GM12878 (cell line): ENCODE measurements around the gene METTL17. TPM values are rescaled to one million over a fixed set of nuclear protein-coding genes. Genes with fewer than 3 reads are reported as not detected.

Experiments
- ATAC-seq: fragments of 200-7000 bp; cut with Tn5 transposase; 3 replicates; pipeline ENCODE4 v1.9.1; 2020; ENCODE audit warnings: mild to moderate bottlenecking, moderate library complexity
- BruUV-seq: library from RNA; stranded (reverse); fragments of 400-500 nt; replicated peaks from 2 replicates; lab custom pipeline; 2021; lab: Mats Ljungman, UMichigan
- CTCF ChIA-PET: fragments of 300-600 bp; sonication (Branson Sonifier 250); formaldehyde crosslinking; extraction: SDS; loops from one replicate; lab custom pipeline; 2021; ENCODE audit warnings: inconsistent platforms; lab: Yijun Ruan, JAX
- POLR2A ChIA-PET: fragments of 350-600 bp; formaldehyde crosslinking; extraction: SDS; loops from one replicate; lab custom pipeline; 2021; ENCODE audit warnings: inconsistent platforms; lab: Charles Lee
- RAD21 ChIA-PET: fragments of 300-600 bp; sonication (Branson Sonifier 250); formaldehyde crosslinking; loops from one replicate; lab custom pipeline; 2023; ENCODE audit warnings: antibody characterized with exemption; ENCODE audit not compliant: unreplicated experiment; lab: Charles Lee
- SMC1A ChIA-PET: fragments of 300-600 bp; sonication (Branson Sonifier 250); formaldehyde crosslinking; loops from one replicate; lab custom pipeline; 2023; ENCODE audit not compliant: unreplicated experiment, uncharacterized antibody; lab: Charles Lee
- DNase-seq: peaks from one replicate; pipeline ENCODE4 v3.0.0-alpha.2; 2011; ENCODE audit warnings: low read depth, low spot score
- FAIRE-seq: peaks from 3 replicates; lab custom pipeline; 2011; peaks lifted over from hg19 to GRCh38; lab: Jason Lieb, UNC
- H2AFZ ChIP-seq: 2 replicates; pipeline ENCODE4 v1.6.0; 2011; ENCODE audit warnings: low read depth, low read length, control low read depth; ENCODE audit not compliant: control insufficient read depth
- H3K27ac ChIP-seq: 2 replicates; pipeline ENCODE4 v1.5.1; 2011; ENCODE audit warnings: control low read depth; ENCODE audit not compliant: control insufficient read depth, insufficient read depth
- H3K27me3 ChIP-seq, 2 experiments: replicated peaks in 1 of 2; 2 replicates each; pipeline versions ENCODE4 v1.6.0 to v1.6.1; 2011; ENCODE audit warnings: low read length in 1 of 2; ENCODE audit not compliant: control insufficient read depth in 2 of 2, insufficient read depth in 2 of 2
- H3K36me3 ChIP-seq, 2 experiments: 2 replicates each; pipeline ENCODE4 v1.5.1; 2011; ENCODE audit warnings: low read length in 1 of 2; ENCODE audit not compliant: control insufficient read depth in 2 of 2, insufficient read depth in 2 of 2
- H3K4me1 ChIP-seq: 2 replicates; pipeline ENCODE4 v1.6.1; 2011; ENCODE audit warnings: mild to moderate bottlenecking, low read length, moderate library complexity, mixed read lengths; ENCODE audit not compliant: control insufficient read depth, insufficient read depth
- H3K4me2 ChIP-seq: 2 replicates; pipeline ENCODE4 v1.6.0; 2011; ENCODE audit warnings: control low read depth; ENCODE audit not compliant: control insufficient read depth, insufficient read depth
- H3K4me3 ChIP-seq: fragments of 200-600 bp; sonication (generic); 2 replicates; pipeline ENCODE4 v1.5.1; 2016
- H3K79me2 ChIP-seq: 2 replicates; pipeline ENCODE4 v1.6.0; 2011; ENCODE audit warnings: low read length; ENCODE audit not compliant: control insufficient read depth, insufficient read depth
- H3K9ac ChIP-seq: 2 replicates; pipeline ENCODE4 v1.8.0; 2011; ENCODE audit warnings: low read length, control low read depth, mixed read lengths; ENCODE audit not compliant: control insufficient read depth, insufficient read depth
- H3K9me3 ChIP-seq: replicated peaks from 3 replicates; pipeline ENCODE4 v1.5.1; 2011; ENCODE audit warnings: mild to moderate bottlenecking, low read length; ENCODE audit not compliant: control insufficient read depth, insufficient read depth
- H4K20me1 ChIP-seq: 2 replicates; pipeline ENCODE4 v1.6.0; 2011; ENCODE audit not compliant: control insufficient read depth, insufficient read depth
- CBX5 ChIP-seq: sonication (generic); IDR thresholded peaks from 2 replicates; pipeline ENCODE4 v1.6.1; 2016; ENCODE audit warnings: low read depth, moderate library complexity, mild to moderate bottlenecking, inconsistent platforms
- CEBPB ChIP-seq, 2 experiments: fragments of 150-350 bp in 1 of 2; IDR thresholded peaks; 2 replicates each; pipeline ENCODE4 v1.6.1; 2012 to 2014; ENCODE audit warnings: low read depth in 2 of 2, low read length in 2 of 2, borderline replicate concordance in 1 of 2, inconsistent platforms in 1 of 2
- EED ChIP-seq: sonication (generic); IDR thresholded peaks from 2 replicates; pipeline ENCODE4 v1.6.1; 2016; ENCODE audit warnings: antibody characterized with exemption, low read depth
- FOXK2 ChIP-seq: fragments of 450-650 bp; IDR thresholded peaks from 2 replicates; pipeline ENCODE4 v1.6.1; 2017; ENCODE audit warnings: mild to moderate bottlenecking, moderate library complexity
- GABPA ChIP-seq: IDR thresholded peaks from 2 replicates; pipeline ENCODE4 v1.6.1; 2014; ENCODE audit warnings: antibody characterized with exemption, low read depth, mild to moderate bottlenecking, inconsistent platforms
- IRF5 ChIP-seq: fragments of 450-650 bp; IDR thresholded peaks from 2 replicates; pipeline ENCODE4 v1.6.1; 2017; ENCODE audit warnings: borderline replicate concordance
- MEF2B ChIP-seq: fragments of 450-650 bp; IDR thresholded peaks from 2 replicates; pipeline ENCODE4 v1.6.1; 2018; ENCODE audit warnings: mild to moderate bottlenecking, moderate library complexity; ENCODE audit not compliant: partially characterized antibody, poor library complexity, severe bottlenecking
- RCOR1 ChIP-seq: conservative IDR thresholded peaks from 2 replicates; pipeline ENCODE4 v1.6.1; 2012; ENCODE audit warnings: low read depth, low read length, improper control_type of control experiment
- SUZ12 ChIP-seq: fragments of 200-600 bp; sonication (generic); IDR thresholded peaks from one replicate; pipeline ENCODE4 v1.6.1; 2018; ENCODE audit warnings: antibody characterized with exemption, mild to moderate bottlenecking; ENCODE audit not compliant: unreplicated experiment
- ZNF217 ChIP-seq: fragments of 450-650 bp; IDR thresholded peaks from 2 replicates; pipeline ENCODE4 v1.6.1; 2017; ENCODE audit warnings: antibody characterized with exemption, mild to moderate bottlenecking
- WGBS: methylation state at CpG from one replicate; pipeline ENCODE4 v1.1.6; 2016; ENCODE audit warnings: low lambda C conversion rate; ENCODE audit not compliant: insufficient replicate concordance, insufficient coverage; ENCODE audit errors: missing lambda C conversion rate; 5-methylcytosine and 5-hydroxymethylcytosine counted together
- in situ Hi-C: fragments of 300-500 bp; cut with MboI; formaldehyde crosslinking; loops from 9 replicates; pipeline ENCODE4 v1.14.3; 2018; ENCODE audit warnings: mixed read lengths
- intact Hi-C: fragments of 100-400 bp; cut with micrococcal nuclease; formaldehyde crosslinking; loops from one replicate; pipeline ENCODE4 v1.14.2; 2022; ENCODE audit not compliant: unreplicated experiment
- polyA plus RNA-seq, 11 experiments: library from polyadenylated mRNA; depleted of rRNA in 4 of 11; unstranded in 6 of 11; stranded (reverse) in 5 of 11; fragments of >200 nt; fragmentation: Nextera tagmentation in 4 of 11; fragmentation: Illumina TruSeq in 1 of 11; extraction: Ambion mirVana in 4 of 11; extraction: Trizol in 1 of 11; gene quantifications; 1 replicate in 1 of 11; 2 replicates in 10 of 11; pipeline versions ENCODE4 v1.2.1 to v1.2.3, GENCODE V29; 2011 to 2016; ENCODE audit warnings: inconsistent platforms in 2 of 11, missing spikeins in 2 of 11, low read depth in 1 of 11
- total RNA-seq, 4 experiments: library from RNA; depleted of rRNA in 3 of 4; stranded (reverse); fragments of >200 nt in 3 of 4; fragmentation: Illumina TruSeq in 1 of 4; extraction: Trizol in 1 of 4; gene quantifications; 2 replicates each; pipeline versions ENCODE4 v1.2.1 to v1.2.3, GENCODE V29; 2013 to 2021
- TF ChIP-seq, protein P1 (sequence below): fragments of 450-650 bp; IDR thresholded peaks from 2 replicates; pipeline ENCODE4 v1.6.1; 2017; ENCODE audit warnings: low read depth, mild to moderate bottlenecking, moderate library complexity

Gene METTL17
- total and polyA plus RNA-seq, 10 of the 15 experiments (the other 5 are each of a cell fraction or from before 2014, with no cell fraction given), result 70.4 to 130 (median 97.5) TPM

- TF ChIP-seq FOXK2 (no peak), RCOR1 (no peak), SUZ12 (no peak), CEBPB (IDR thresholded peaks at IDR 0.05; ENCODE audit: borderline replicate concordance in 1 of 2, low read depth in 2 of 2, low read length in 2 of 2) (no peak), ZNF217 (no peak), MEF2B (no peak), CBX5 (no peak), GABPA (no peak)
- TF ChIP-seq, protein P1, sequence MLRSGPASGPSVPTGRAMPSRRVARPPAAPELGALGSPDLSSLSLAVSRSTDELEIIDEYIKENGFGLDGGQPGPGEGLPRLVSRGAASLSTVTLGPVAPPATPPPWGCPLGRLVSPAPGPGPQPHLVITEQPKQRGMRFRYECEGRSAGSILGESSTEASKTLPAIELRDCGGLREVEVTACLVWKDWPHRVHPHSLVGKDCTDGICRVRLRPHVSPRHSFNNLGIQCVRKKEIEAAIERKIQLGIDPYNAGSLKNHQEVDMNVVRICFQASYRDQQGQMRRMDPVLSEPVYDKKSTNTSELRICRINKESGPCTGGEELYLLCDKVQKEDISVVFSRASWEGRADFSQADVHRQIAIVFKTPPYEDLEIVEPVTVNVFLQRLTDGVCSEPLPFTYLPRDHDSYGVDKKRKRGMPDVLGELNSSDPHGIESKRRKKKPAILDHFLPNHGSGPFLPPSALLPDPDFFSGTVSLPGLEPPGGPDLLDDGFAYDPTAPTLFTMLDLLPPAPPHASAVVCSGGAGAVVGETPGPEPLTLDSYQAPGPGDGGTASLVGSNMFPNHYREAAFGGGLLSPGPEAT, result no peak
- TF ChIP-seq, all 136 proteins: peak for 0
These were observed 8.4 kb downstream of the METTL17 start (continued) for GRCh38 chr14:20998139-20998538.

GRCh38 chr14:20998674-20999366, 9.0 kb downstream of the METTL17 start, which contains the start of gene SLC39A2:
SLC39A2 (plus strand) TSS chr14:20999293; CDS start chr14:20999447, 154 bp downstream.
- intact Hi-C loops (no loop called here), in situ Hi-C loops (no loop called here)
- TF ChIP-seq EED (no peak), IRF5 (no peak)
- H3K79me2 ChIP-seq, result no peaks in the 10 kb centered on the region
- ChIA-PET POLR2A (no interaction called here), CTCF (interaction anchor here (0.7 to 2.2 kb wide), 6 partner anchors 8 to 106 kb away, joined by 3 to 17 read pairs (median 3); no protein-coding TSS in a partner anchor), RAD21 (no interaction called here), SMC1A (interaction anchor here (1.5 kb wide), 1 partner anchor 106 kb away, joined by 5 read pairs; no protein-coding TSS in a partner anchor)
- no peaks in the 10 kb centered on the region for H3K27me3 ChIP-seq
- H3K4me2 ChIP-seq, result no peak within 1 kb of the TSS
- no peak for DNase-seq
- H2AFZ ChIP-seq, result no peak within 1 kb of the TSS
- WGBS, result 72% methylated on average over 6 of the region's 6 CpGs
- no peaks in the 10 kb centered on the region for H3K9me3 ChIP-seq
- H3K4me3 ChIP-seq, result no peak within 1 kb of the TSS
- H3K27ac ChIP-seq, result no peak within 1 kb of the TSS
- no TSS peak for BruUV-seq
- no peaks in the 10 kb centered on the region for H4K20me1 ChIP-seq
- H3K36me3 ChIP-seq, result peaks cover 5 to 12% of the 10 kb centered on the region in 2 experiments
- H3K9ac ChIP-seq, result no peak within 1 kb of the TSS
- no peak for FAIRE-seq
- ATAC-seq, result no peak
- no peaks in the 10 kb centered on the region for H3K4me1 ChIP-seq
